DND-41 (cell line): Measurements from ENCODE around the gene TOMM34.

ENCODE experiments used
- EZH2 ChIP-seq: IDR thresholded peaks from 3 replicates; pipeline ENCODE4 v1.6.1; 2012; ENCODE audit warnings: borderline replicate concordance, low read depth, mild to moderate bottlenecking, moderate library complexity, low read length, inconsistent platforms; ENCODE audit not compliant: severe bottlenecking
- TF ChIP-seq, protein P1 (sequence below): IDR thresholded peaks from 2 replicates; pipeline ENCODE4 v1.5.1; 2012; ENCODE audit warnings: borderline replicate concordance, low read length, moderate library complexity, mild to moderate bottlenecking; ENCODE audit not compliant: poor library complexity, severe bottlenecking; ENCODE audit errors: extremely low read depth

DNA sequence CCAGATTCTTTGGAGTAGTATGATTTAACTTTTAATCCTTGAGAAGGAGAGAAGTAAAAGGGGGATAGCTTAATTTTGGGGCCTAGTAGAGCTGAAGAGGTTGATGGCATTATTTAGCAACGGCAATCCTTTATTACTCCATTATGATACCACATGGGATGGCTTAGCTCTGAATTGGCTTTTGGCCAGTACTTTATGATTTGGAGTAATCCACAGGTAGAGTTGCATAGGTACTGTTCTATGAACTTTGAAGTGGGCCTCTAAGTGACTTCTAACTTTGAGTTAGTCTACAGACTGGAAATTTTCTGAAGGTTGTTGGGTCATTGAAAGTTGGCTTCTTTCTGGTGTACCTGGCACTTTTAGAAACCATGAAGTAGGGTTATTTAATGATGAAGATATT lies 63.1 kb downstream of the TOMM34 start:
- TF ChIP-seq, protein P1, sequence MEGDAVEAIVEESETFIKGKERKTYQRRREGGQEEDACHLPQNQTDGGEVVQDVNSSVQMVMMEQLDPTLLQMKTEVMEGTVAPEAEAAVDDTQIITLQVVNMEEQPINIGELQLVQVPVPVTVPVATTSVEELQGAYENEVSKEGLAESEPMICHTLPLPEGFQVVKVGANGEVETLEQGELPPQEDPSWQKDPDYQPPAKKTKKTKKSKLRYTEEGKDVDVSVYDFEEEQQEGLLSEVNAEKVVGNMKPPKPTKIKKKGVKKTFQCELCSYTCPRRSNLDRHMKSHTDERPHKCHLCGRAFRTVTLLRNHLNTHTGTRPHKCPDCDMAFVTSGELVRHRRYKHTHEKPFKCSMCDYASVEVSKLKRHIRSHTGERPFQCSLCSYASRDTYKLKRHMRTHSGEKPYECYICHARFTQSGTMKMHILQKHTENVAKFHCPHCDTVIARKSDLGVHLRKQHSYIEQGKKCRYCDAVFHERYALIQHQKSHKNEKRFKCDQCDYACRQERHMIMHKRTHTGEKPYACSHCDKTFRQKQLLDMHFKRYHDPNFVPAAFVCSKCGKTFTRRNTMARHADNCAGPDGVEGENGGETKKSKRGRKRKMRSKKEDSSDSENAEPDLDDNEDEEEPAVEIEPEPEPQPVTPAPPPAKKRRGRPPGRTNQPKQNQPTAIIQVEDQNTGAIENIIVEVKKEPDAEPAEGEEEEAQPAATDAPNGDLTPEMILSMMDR = no peak
- no peak for TF ChIP-seq EZH2
